Esophagus mucosa (tissue), 1 donor: Measurements from ENCODE around the gene RSPO4. TPM values are rescaled to one million over a fixed set of nuclear protein-coding genes. Genes with fewer than 3 reads are reported as not detected.

Experiments
- total RNA-seq: library from RNA; stranded (reverse); gene quantifications from one replicate; pipeline ENCODE4 v1.2.4, GENCODE V29; 2023
- donor health status: DM: yes; HTN: yes; CAD: no.

The RSPO4 gene
- total RNA-seq, 1 donor from 2014 or later = not detected

Other genes starting within 250 kb of the RSPO4 start
- gene SLC52A3, start 233.8 kb downstream of the RSPO4 start, total RNA-seq = 6.7 TPM
- gene FAM110A, start 168.6 kb downstream of the RSPO4 start, total RNA-seq = 32.8 TPM
- gene ANGPT4, start 86.0 kb downstream of the RSPO4 start, total RNA-seq = 0.08 TPM
- 98.5 TPM for gene PSMF1, start 116.3 kb upstream of the RSPO4 start, total RNA-seq
- gene TMEM74B, start 182.7 kb upstream of the RSPO4 start, total RNA-seq = 1.4 TPM
- 0.24 TPM for gene C20orf202, start 201.1 kb upstream of the RSPO4 start, total RNA-seq
- gene RAD21L1, start 223.7 kb upstream of the RSPO4 start, total RNA-seq = not detected